NCI-H1436 treated with DMSO at 0.1 percent for 48 hours (cell line): Measurements from ENCODE around the gene KCNH8.
"Not testable (repeated sequence)": the region's sequence is repeated elsewhere in the genome, so short reads cannot be mapped to it uniquely, and the experiment has no call there.

Experiments used
- DNase-seq: peaks from one replicate; lab custom pipeline; 2025; lab: John Stamatoyannopoulos, UW

Gene KCNH8

DNA sequence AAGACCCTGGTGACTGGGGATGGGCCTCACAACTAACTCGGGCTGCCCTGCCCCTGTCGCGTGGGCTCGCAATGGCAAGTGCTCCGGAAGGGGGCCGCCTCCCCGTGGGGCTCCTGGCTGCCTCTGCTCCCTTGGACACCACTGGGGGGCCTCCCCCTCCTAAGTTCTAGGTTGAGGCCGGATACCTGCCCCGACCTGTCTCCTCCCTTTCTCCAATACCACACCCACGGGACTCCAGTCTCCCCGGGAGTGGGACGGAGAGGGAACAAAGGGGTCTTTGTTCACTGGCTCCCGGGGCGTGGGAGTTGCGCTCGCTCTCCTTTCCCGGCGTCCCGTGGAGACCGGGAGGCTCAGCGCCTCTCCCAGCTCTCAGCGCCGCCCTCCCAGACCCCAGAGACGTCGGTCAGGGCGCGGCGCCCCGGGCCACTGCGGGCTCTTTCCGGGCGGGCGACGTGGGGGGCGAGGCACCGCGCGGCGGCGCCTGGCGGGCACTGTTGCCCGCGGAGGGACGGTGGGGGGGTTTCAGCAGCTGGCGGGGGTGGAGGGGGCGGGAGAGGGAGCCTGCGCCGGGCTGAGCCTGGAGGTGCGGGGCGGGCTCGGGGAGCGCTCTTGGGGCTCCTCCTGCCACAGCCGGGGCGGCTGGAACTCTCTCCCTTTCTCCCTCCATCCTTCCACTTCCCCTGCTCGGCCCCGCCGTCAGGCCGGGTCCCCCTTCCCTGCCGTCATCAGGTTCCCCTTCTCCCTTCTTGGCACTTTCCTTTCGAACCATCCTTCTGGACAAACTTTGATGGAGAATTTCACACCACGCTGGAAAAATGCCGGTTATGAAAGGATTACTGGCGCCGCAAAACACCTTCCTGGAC, at the start of gene KCNH8:
Gene KCNH8, plus strand, starts transcription at position 606 of the 863 bp plus-strand sequence. Its CDS starts 210 bp downstream, at position 816.
- DNase-seq: no peak

DNA sequence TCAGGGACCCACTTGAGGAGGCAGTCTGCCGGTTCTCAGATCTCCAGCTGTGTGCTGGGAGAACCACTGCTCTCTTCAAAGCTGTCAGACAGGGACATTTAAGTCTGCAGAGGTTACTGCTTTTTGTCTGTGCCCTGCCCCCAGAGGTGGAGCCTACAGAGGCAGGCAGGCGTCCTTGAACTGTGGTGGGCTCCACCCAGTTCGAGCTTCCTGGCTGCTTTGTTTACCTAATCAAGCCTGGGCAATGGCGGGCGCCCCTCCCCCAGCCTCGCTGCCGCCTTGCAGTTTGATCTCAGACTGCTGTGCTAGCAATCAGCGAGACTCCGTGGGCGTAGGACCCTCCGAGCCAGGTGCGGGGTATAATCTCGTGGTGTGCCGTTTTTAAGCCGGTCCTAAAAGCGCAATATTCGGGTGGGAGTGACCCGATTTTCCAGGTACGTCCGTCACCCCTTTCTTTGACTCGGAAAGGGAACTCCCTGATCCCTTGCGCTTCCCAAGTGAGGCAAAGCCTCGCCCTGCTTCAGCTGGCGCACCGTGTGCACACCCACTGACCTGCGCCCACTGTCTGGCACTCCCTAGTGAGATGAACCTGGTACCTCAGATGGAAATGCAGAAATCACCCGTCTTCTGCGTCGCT, 45.5 kb upstream of the KCNH8 start:
- DNase-seq: not testable (repeated sequence)

DNA sequence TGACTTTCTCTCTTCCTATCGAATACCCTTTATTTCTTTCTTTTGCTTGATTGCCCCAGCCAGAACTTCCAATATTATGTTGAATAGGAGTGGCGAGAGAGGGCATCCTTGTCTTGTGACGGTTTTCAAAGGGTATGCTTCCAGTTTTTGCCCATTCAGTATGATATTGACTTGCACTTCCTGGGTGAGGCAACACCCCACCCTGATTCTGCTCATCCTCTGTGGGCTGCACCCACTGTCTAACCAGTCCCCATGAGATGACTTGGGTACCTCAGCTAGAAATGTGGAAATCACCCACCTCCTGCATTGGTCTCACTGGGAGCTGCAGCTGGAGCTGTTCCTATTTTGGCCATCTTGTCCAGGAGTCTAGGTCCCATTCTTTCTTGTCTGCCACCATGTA, 44.8 kb upstream of the KCNH8 start:
- DNase-seq: no peak

DNA sequence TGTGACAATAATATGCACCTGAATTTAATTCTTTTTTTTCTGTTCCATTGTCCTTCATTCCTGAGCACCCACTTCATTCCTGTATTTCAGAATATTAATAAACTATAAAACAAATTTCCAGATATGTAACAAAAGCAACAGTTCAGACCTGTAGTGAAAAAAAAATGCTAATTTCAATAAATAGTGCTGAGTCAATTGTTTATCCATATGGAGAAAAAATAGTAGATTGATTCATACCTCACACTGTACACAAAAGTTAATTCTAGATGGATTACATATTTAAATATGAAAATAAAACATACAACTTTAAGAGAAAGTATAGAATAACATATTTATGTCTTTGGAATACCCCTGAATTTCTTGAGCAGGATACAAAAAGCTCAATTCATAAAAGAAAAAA, 43.9 kb upstream of the KCNH8 start:
- no peak for DNase-seq

DNA sequence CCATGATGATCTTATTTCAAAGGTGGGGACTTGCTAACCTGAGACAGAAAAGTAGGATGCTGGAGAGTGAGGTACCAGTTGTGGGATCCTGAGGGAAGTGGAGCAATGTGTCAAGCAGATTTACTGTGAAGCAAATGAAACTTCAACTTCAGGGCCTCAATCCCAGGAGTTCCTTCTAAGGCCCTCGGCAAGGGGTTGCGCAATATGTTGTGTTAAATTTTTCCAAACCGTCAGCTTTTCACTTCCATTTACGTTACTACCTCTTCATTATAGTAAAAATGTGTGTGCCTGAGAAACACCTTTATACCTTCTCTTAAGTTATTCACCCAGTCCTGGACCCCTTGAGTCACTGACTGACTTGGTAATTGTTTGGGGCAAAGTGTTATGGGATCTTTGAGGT, 42.5 kb upstream of the KCNH8 start:
- no peak for DNase-seq

DNA sequence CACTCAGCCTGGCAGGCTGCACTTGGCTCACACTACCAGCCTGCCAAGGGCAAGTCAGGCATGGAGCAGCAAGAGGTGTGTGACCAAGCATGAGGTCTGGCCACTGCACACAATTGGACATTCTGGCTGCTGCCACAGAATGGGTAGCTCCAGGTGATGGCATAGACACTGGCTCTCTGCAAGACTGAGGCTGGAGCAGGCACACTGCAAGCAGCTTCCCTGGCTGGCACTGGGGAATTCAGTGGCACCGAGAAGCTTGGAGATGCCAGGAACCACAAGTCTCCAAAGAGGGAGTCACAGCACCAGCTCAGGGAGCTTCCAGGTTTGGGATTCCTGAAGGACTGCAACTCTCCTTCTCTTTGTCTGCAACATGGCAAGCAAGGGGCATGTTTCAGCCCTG, 42.0 kb upstream of the KCNH8 start:
- no peak for DNase-seq

DNA sequence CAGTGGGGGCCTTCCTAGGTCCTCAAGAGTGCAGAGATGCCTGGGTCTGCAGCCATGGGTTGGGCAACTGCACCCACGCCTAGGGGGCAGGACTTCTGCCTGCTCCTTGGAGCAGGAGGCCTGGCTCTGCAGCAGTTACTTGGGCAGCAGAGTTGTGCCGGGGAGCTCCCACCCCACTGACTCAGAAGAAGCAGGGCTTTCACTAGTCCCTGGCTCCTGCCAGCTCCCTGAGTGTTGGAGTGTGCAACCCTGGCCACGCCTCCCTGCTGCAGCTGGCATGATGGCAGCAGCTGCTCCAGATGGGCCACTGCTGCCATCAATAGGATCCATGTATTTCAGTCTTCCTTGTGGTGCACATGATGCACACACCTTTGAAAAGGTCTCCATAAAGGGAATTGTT, 40.6 kb upstream of the KCNH8 start:
- DNase-seq: no peak

DNA sequence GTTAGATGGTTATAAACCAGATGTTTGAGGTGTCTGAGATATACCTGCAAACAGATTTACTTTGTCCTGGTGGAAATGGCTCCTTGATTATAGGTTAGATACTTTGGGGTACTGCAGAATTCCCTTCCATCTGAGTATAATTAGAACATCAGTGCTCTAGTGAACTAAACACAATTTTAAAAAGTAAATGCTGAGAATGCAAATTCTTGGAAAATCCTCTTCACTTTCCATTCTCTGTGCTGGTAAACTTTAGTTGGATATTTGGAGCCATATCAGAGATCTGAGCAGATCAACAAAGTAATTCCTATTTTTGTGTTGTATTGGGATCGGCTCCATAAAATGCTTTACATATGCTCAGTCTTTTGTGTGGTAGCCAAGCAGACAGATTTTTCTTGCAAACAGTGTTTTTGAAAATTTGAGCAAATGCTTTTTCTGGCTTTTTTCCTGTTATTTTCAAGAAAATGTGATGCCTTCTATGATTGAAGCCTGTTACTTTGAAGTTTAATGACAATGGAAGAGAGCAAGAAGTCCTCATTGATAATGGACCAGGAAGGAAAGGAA, 37.9 kb upstream of the KCNH8 start:
- DNase-seq: no peak

DNA sequence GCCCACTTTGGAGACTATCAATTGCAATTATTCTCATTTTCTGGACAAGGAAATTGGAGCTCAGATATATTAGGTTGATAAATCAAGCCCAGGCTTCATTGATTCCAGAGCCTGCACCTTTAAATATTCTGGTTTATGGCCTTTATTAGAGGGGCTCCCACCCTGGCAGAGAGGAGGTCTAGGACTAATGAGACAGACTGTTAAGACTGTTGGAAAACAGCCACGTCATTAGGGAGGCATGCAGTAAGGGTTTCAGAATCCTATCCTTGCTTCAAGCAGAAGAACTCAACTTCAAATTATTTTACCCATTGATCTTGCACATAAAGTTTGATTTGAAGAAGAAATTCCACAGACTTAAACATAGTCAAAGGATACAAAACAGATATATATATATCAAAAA, 33.8 kb upstream of the KCNH8 start:
- no peak for DNase-seq

DNA sequence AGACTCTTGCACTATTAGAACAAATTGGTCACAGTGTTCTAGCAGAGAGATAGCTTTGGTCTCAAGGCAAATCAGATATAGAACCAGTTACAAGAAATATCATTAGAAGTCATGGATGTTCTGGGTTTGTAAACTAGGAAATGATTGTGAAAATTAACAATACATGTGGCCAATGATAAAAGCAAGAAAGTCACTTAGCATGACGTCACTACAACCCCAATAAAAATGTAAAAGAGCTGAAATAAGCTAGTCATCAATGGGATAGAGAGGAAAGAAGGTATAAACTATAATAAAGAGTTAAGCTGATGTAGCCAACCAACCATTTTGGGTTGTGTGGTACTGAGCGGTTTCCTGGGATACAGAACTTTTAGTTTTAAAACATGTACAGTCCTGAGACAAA, 32.1 kb upstream of the KCNH8 start:
- DNase-seq: no peak

DNA sequence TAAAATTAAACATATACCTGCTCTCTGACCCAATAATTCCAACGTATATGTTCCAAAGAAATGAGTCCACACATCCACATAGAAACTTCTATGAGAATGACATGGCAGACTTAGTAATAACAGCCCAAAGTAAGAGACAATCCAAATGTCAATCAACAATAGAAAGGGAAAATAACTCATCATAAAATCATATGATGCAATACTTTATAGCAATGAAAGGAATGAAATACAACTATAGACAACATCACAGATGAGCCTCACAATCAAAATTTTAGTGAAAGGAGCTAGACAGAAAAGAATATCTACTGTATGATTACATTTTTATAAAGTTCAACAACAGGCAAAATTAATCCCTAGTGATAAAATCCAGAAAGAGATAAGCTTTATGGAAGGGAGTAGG, 23.6 kb upstream of the KCNH8 start:
- no peak for DNase-seq

DNA sequence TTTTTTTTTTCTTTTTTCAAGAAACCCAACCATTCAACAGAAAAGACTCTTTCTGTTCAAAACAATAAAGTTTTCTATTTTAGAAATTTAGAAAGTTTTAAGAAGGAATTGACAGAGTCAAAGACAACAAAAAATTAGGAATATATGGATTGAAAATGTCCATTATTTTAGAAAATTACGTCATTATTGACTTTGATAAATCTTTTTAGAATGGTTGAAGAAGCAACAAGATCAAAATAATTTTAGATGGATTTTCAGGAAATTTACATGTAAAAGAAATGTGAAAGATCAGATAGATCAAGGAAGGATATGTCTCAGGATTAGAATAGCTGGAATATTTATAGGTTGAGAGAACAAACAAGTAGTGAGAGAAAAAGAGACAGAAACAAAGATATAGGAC, 8.4 kb upstream of the KCNH8 start:
- DNase-seq: no peak

DNA sequence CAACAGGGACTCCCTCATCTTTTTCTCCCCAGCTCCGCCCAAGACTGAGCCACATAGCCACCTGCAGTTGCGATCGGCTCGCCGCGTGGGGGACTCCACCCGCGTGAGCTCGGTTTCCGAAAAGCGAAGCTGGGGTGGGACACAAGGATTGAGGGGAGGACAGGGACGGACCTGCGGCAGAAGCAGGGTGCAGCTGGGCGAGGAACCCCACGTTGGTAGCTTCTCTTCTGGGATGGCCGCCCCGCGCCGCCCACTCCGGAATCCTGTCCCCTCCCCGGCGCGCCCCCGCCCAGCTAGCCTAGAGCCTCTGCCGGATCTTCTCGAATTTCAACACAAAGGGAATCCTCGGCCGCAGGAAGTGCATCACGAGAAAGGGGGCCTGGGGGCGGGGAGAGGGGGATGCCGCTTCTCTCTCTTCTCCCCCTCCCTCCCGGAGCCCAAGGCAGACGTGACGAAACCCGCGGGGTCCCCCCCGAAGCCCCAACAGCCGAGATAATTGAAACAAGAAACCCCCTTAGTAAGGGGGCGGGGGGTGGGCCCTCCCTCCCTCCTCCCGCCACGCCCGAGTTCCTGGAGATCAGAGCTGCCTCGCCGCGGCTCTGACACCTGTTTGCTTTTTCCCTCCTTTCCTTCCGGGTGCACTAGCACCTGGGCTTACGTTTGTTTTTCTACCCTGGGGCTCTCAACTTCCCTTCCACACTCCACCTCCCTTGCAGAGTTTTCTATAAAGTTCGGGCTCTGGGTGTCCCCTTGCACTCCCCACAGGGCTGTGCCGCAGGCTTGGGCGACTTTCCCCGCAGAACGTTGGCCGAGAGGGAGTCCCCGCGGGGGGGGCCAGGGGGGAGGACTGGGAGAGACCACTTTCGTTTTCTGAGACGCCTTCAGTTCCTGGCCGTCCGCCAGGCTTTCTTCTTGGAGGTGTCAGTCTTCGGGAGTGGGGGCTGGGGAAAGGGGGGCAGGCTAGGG, 1.3 kb upstream of the KCNH8 start:
- peak; percentile 66 for DNase-seq

DNA sequence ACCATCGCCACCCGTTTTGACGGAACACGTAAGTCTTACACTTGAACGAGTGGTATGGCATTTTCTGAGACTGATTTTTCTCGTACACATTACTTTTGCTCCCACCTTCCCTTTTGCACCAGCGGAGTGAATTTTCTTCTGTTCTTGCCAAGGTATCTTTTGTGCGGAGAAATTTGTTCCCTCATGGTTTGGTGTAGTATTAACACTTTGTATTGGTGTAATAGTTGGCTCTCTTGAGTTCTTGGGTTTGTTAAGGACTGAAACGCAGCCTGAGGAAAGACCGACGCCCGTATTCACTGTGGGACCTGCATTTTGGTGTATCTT, 420 bp downstream of the KCNH8 start:
- DNase-seq: no peak

DNA sequence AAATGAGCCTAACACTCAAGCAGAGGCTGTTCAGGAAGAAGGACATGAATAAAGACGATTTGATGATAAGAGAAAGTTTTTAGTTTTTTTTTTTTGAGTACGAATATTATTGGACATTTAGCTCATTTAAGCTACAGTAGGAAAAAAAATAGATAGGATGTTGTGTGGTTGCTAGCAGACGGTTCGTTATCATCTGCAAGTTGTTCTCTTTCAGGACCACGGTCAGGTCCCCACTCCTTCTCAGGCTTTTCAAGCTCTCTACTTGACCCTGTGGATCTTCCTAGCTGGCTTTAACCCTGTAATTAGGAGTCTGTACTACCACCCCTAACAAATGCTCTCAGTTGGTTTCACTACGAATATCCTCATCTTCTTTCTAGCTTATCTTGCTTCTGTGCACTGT, 1.1 kb downstream of the KCNH8 start:
- DNase-seq: no peak

DNA sequence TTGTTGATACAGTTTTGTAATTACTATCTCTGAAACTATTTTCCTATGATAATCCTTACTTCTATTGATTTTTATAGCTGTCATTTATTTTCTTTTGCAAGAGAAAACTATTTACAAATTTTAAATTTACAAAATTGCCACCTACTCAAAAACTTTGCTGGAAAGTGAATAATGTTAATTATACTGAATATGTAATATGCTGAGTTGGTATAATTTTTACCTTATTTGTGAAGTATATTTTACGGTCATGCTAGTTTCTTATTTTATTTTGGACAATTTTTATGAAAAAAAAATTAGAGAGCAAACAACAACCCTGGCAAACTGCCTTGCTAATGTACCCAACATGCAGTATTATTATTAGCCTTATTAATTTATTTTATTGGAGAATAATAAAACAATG, 2.9 kb downstream of the KCNH8 start:
- no peak for DNase-seq

DNA sequence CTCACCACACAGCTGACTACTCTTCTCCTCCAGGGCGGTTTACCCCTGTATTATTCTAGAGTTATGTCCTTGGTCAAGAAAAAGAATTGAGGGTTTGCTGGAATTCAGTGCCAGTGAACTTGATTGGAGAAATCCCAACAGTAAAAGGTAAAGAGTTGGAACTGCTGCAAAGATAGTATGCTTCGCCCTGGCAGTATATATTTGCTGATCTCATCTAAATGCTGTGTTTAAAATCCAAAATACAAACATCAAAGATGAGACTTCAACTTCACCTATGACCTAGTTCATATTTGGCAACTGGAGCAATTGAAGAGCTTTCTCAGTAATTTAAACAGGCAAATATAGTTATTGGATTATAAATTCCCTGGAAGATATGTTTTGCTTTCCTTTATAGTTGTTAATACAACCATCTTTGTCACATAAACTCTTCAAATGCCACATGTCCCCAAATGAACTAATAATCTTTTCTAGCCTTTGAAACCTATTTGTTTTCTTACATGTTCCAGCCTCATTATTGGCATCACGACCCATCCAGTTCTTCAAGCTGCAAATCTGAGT, 6.5 kb downstream of the KCNH8 start:
- DNase-seq: no peak

DNA sequence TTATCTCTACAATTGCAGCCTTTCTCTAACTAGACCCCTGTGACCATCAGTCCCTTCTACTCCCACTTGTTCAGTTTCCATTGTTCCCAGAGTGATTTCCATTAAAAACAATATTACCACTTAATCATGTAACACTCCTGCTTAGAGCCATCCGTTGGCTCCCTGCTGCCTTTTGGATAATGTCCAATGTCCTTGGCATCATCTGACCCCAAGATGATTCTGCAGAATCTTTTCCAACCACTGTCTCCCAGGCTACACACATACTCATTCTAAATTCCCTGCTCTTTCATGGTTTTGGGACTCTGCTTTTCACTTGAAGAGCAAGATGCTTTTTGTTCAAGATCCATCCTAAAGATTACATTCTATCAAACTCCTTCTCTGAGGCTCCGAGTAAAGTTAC, 7.1 kb downstream of the KCNH8 start:
- no peak for DNase-seq

DNA sequence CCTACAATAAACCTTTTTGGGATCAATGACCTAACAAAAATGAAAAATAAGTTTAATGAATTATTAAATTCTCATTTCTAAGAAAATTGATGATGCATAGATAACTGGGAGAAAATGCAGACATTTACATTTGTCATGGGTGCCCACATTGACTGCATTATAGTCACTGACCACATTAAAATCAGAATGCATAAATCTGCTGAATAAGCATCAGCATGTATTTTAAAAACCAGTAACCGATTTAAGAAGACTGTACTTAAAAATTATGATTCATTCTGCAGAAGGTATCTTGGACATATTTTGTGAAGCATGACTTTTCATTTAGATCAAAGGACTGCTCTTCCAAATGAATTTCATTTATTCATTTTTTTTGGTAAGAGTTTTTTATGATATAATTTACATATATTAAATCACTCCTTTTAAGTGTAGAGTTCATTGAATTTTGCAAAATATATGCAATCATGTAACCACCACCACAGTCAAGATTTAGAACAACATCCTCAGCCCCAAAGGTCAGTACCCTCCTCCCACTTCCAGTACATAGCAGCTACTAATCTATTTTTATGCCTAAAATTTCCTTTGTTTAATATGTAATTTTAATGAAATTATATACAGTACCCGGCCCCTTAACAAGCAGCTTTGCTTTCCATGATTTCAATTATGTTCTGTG, 11.8 kb downstream of the KCNH8 start:
- no peak for DNase-seq

DNA sequence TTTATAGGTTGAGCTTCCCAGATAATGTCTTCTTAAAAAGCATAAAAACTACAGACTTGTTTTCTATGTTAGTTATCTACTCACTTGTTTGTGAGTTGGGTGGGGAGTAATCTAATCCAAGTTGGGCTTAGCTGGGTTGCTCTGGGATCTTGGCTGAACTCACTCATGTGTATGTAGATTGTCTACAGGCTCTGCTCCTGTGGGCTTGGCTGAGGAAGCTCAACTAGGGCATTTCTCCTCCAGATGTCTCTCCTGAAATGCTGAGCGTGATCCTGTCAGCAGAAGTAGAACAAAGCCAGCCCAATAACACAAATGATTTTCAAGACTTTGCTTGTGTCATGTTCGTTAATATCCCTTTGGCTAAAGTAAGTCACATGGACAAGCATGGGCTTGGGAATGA, 17.3 kb downstream of the KCNH8 start:
- DNase-seq: no peak

DNA sequence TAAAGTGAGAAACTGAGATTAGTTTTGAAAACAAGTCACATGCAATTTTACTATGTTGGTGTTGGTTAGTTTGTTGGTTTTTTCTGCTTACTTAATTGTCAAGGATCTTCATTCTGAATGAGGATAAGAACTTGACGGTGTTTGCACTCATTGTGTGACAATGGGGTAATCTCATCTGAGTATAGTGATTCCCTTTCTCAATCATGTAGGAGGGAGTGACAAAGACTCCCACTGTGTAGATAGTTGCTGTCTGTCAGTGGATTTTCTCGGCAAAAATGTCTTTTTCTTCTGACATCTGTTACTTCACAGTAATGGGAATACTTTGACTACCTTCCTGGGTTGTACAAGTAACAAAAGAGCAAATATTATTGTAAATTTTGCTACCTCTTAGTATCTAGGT, 23.5 kb downstream of the KCNH8 start:
- DNase-seq: no peak

DNA sequence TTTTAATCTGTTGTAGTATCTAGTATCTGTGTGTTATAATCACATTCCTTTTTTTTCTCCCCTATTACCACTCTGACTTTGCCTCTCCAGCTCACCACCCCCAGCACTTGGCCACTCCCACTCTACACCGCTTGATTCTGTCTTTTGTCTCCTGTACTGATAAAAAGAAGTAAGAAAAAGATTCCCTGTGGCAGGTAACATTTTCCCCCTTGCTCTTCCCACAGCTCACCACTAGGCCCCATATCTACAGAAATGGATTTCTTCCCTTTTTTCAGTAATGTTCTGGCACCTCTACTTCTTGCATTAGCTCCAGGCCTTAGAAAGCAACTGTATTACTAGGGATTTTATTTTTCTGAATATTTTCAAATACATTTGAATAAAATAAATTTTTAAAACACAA, 25.6 kb downstream of the KCNH8 start:
- no peak for DNase-seq
